CD4-positive, alpha-beta T cell treated with Interleukin-15 for 1 hour (primary cell): ENCODE measurements around the gene SEC23B.
A peak's percentile ranks its signal among the peaks of the same experiment; 100 is the strongest.

Experiments
- DNase-seq: peaks from one replicate; pipeline ENCODE4 v3.0.0-alpha.2; 2020

The SEC23B gene

GRCh38 chr20:18527339-18527738 is 19.6 kb downstream of the SEC23B start:
- no peak for DNase-seq

- DNase-seq = no peak
These were observed 20.1 kb downstream of the SEC23B start for GRCh38 chr20:18527836-18528235.

- DNase-seq = no peak
These were observed 21.3 kb downstream of the SEC23B start for GRCh38 chr20:18529041-18529440.

- no peak for DNase-seq
These were observed 24.9 kb downstream of the SEC23B start for GRCh38 chr20:18532626-18533025.

- no peak for DNase-seq
These were observed 25.8 kb downstream of the SEC23B start for GRCh38 chr20:18533491-18533890.

- no peak for DNase-seq
These were observed 26.4 kb downstream of the SEC23B start for GRCh38 chr20:18533978-18534644.

- no peak for DNase-seq
These were observed 29.9 kb downstream of the SEC23B start for GRCh38 chr20:18537651-18538050.

- DNase-seq = no peak
These were observed 34.0 kb downstream of the SEC23B start for GRCh38 chr20:18541741-18542140.

- no peak for DNase-seq
These were observed 35.5 kb downstream of the SEC23B start for GRCh38 chr20:18543216-18543615.

- no peak for DNase-seq
These were observed 36.2 kb downstream of the SEC23B start for GRCh38 chr20:18543932-18544331.

GRCh38 chr20:18545566-18545965 is 37.8 kb downstream of the SEC23B start:
- DNase-seq = no peak

- no peak for DNase-seq
These were observed 40.7 kb downstream of the SEC23B start for GRCh38 chr20:18548465-18548864.

GRCh38 chr20:18553746-18554145 is 46.0 kb downstream of the SEC23B start:
- DNase-seq = no peak

GRCh38 chr20:18566892-18567738 is 59.4 kb downstream of the SEC23B start, which contains the start of gene SMIM26:
Gene SMIM26 (plus strand): TSS chr20:18567432. CDS start chr20:18567479, 47 bp downstream.
- DNase-seq = peak; percentile 94

GRCh38 chr20:18567739-18568091 is 60.0 kb downstream of the SEC23B start:
- no peak for DNase-seq

GRCh38 chr20:18571009-18571408 is 63.3 kb downstream of the SEC23B start:
- DNase-seq = no peak

GRCh38 chr20:18571578-18571977 is 63.8 kb downstream of the SEC23B start:
- DNase-seq = no peak

GRCh38 chr20:18577942-18578341 is 70.2 kb downstream of the SEC23B start:
- DNase-seq = no peak

- no peak for DNase-seq
These were observed 70.8 kb downstream of the SEC23B start for GRCh38 chr20:18578581-18578980.

- no peak for DNase-seq
These were observed 72.3 kb downstream of the SEC23B start for GRCh38 chr20:18580012-18580411.

GRCh38 chr20:18585134-18585533 is 77.4 kb downstream of the SEC23B start:
- DNase-seq = no peak

- peak; percentile 86 for DNase-seq
These were observed 80.2 kb downstream of the SEC23B start, which contains the start of gene DTD1 for GRCh38 chr20:18587665-18588573. Gene DTD1 (plus strand): TSS chr20:18588054. CDS start chr20:18588073, 19 bp downstream.

- no peak for DNase-seq
These were observed 80.8 kb downstream of the SEC23B start for GRCh38 chr20:18588574-18588933.
